Measurements from ENCODE around the gene VRK1.

The VRK1 gene

DNA sequence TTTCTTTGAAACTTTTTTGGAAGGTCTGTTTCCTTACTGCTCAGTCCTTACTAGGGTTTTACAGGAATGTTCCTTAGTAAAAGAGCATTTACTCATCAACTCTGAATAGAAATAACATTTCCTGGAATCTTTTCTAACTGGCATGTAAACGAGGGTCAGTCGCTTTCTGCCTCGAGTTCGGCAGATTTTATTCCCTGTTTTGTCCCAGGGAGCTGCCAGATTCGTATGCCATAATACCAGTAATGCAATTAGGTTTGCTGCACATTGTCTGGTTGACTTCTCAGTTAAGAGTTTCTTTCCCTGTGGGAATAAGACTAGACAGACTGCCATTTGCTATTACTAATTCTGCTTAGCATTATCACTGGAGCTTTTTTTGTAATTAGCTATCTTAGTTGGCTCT is 91.9 kb downstream of the VRK1 start:
- DNase-seq, result no peak

DNA sequence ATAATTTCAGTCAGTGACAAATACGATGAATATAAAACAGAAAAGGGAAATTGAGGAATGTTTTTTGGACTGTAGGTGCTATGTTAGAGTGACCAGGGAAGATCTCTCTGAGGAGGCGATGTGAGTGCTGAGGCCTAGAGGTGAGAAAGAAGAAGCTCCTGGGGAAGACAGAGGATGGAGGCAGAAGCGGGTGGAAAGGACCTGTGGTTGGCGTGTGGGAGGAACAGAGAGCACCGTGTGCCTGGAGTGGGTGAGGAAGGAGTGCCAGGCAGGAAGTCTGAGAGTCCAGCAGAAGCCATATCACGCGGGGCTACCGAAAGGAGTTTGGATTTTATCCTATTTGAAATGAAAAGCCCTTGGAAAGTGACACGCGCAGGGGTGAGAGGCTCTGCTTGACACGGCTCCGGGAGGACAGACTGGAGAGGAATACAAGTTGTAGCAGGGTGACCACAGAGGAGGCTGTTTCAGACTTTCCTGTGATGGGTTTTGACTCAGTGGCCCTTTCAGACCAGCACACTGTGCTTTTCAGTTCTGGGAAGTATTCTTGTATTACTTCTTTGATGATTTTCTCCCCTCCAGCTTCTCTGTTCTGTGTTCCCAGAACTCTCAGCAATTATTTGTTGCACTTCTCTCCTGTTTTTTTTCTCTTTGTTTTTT is 96.9 kb downstream of the VRK1 start:
- DNase-seq, result no peak

DNA sequence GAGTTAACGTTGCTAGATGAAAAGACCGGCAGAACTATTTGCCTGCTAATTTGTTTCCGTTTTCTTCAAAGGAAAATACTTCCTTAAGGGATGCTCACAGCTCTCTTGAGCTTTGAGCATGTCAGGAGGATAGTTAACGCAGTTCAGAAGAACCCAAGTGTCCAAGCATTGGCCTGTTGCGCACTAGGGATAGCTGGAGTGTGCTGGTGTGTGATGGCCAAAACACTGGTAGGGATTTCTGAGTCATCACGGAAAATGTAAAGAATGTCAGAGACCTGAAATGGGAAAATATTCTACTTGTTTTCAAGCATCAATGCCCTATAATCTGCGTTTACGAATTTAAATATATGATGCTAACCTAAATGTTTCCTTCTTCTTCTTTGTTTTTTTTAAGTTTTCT is 97.8 kb downstream of the VRK1 start:
- no peak for DNase-seq

DNA sequence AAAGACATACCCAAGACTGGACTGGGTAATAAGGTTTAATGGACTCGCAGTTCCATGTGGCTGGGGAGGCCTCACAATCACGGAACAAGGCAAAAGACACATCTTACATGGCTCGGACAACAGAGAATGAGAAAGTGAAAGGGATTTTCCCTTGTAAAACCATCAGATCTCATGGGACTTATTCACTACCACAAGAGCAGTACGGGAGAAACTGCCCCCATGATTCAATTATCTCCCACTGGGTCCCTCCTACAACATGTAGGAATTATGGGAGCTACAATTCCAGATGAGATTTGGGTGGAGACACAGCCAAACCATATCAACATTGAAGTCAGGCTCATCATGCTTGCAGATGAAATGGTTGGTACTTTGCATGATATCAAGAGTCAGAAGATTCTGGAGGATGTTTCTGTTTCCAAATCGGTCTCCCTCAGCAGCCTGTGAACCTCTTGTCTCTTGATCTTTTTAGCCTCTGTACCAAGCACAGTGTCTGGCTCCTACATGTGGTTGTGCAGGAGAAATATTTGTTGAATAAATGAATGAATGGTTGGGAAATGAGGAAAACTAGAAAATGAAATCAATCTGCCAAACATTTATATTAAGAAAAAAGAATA is 98.6 kb downstream of the VRK1 start:
- no peak for DNase-seq

DNA sequence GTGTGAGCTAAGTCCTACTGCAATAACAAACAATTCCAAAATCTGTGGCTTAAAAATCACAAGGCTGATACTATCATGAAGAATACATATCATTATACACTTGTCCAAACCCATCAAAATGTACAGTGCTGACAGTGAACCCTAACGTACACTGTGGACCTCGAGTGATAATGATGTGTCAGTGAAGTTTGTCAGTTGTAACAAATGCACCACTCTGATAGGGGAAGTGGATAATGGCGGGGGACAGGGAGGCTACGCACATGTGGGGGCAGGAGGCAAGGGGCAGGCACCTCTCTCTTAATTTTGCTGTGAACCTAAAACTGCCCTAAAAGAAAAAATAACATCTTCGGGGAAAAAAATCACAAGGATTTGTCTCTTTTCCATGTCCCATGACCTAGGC is 100.0 kb downstream of the VRK1 start:
- DNase-seq, result no peak

DNA sequence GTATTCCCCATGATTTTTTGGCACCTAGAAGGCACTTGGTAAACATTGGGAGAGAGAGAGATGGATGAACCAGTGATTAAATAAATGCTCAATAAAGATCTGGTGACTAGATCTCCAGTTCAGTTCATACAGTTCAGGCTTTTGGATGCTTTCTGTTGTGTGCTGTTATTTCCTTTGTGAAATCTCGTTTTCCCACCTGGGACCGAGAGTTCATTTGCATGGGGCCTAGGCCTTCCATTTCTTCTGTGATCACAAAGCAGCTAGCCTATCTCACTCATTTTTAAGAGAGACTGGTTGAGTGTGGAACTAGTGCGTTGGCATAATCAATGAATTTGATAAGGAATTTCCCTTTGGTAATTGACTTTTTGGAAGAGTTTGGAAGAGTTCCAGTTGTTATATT is 104.0 kb downstream of the VRK1 start:
- DNase-seq, result no peak

DNA sequence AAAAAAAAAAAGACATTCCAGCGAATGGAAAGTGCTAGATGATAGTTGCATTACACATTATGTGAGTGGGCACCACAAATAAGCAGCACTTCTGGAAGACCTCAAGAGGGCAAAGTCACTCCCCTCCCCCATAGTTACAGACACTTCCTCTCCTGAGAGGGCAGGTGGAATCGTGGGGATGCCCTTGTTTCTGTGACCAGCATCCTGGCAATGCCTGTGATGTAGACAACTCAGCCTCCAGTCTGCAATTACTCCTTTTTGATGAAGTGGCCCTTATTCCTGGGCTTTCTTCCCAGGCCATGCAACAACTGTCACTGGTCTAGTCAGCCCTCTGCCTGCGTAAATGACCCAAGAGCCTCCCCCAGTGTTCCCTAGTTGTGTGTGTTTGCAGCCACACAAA is 104.8 kb downstream of the VRK1 start:
- no peak for DNase-seq

DNA sequence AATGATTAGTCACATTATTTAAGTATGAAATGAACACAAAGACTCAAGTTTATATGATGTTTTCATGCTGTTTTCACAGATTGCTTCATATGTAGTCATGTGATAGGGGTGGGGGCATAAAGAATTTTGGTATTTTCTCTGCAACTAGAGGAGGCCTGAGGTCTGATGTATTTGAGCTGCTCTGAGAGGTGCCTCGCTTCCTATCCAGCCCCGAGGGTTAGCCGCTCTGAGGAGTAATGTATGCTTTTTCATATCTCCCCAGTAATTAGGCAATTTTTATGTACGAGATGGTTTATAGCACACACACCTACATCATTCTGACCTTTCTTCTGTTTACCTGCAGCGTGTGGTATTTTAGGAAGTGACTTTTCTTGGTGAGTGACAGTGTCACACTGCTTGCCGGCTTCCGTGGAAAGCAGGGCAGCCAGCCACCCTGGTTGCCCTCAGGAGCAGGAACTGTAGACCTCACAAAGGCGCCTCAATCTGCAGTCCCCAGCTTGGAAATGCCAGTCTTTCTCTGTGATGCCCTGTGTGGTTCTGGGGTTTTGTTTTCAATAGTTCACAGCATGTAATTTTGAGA is 106.4 kb downstream of the VRK1 start:
- DNase-seq, result no peak

DNA sequence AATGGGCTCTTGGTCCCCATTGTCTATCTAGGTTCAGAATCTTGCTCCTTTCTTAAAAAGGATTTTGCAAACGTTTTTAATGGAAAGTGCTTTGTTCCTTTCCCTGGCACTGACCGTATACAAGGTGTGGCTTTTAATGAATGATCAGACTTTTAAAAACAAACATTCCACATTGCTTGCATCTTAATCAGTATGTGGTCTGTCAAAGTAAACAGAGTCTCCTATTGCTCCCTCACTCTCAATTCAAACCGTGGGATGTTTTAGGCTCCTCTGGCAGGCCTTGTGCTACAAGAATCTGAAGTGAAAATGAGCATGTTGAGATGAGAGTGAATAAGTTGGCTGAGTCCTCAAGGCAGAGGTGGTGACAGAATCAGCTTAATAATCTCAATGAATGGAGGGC is 107.0 kb downstream of the VRK1 start:
- DNase-seq, result no peak

DNA sequence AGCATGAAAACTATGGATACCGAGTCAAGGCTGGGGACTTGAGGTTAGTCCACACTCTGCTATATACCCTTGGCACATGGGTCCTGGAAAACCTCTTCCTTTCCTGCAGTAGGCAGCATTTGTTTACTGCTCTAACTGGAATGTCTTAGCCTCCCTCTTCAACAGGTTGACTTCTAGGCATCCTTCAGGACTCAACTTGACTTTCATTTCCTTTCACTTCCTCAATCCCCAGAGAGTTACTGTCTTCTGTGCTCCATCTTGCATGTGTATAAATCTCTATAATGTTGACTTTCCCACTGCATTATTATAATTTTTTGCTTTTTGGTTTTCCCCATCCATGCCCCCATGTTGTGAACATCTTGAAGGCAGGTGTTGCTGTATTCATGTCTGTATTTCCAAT is 107.9 kb downstream of the VRK1 start:
- DNase-seq, result no peak

DNA sequence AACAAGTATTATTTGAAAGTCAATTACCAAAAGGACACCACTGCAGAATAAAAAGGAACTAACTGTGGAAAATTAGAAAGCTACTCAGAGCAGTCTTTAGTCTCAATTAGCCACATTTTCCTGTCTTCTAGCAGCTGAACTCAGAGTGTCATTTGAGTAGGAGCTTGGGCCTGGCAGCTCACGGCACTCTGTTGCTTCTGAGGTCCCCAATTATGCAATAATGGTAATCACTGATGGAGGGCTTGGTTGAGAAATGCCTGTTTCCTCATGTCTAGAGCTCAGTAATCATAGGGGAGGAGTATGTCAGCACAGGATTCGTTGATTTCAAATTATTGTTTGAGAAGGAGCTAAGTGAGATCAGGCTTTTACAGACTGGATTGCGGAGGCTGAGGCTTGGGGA is 108.6 kb downstream of the VRK1 start:
- no peak for DNase-seq

DNA sequence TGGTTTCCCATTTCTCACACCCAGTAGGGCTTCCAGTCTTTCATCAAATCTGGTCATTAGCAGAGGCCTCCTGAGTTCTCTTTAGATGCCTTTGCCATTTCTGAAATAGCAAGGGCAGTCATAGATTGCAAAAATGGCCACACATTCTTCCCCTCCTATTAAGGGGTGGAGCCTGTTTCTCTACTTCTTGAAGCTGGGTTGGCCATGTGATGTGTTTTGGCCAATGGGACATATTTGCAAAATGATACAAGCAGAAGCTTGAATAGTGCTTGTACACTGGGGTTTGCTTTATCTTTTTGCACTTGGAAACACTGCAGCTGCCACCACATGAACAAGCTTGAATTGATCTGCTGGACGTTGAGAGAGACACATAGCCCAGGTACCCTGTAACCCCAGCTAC is 109.3 kb downstream of the VRK1 start:
- DNase-seq, result no peak

DNA sequence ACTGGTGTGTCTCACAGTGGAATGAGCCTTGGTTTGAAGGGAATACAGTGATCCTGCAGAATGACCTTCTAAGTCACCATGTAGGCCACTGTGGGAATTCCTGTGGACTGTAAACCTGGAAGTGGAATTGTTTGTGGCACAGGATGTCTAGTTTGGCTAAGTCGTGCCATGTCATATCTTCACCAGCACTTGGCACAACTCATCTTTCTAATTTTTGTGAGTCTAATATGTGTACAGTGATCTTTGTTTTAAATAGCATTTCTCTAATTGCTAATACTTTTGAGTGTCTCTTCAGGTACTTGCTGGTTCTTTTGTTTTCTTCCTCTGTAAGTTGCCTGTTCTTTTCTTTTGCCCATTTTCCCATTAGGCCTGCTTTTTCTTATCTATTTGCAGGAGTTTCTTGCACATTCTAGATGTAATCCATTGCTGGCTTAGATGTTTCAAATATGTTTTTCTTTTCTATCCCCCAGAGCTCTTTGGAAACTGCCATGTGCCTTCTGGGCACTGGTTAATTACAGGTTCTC is 112.7 kb downstream of the VRK1 start:
- DNase-seq, result no peak

DNA sequence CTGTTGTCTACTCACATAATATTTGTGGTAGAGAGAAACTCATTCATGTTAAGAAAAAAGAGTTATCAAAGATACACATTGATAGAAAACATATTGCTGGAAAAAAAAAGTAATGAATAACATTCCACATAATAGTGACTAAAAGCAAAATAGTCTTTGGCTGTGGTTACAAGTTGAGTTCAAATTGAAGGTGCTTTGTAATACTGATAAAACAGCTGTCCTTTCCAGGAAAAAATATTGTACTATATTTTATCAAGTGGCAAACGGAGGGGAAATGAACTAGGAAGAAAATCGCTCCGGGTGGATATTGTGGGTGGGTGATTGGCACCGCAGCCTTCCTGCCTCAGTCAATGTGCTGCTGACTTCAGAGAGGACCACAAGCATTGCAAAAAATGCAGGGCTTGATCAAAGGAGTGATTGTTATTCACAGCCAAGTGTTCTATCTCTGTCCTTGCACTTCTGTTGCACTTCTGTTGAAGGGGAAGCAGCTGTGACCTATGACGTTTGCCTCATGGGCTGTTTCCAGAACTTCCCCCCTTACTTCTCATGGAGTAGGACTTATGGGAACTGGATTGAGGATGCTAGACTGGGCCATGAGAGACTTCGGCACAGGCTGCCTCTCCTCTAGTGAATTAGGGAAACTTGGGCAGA is 114.4 kb downstream of the VRK1 start:
- no peak for DNase-seq

DNA sequence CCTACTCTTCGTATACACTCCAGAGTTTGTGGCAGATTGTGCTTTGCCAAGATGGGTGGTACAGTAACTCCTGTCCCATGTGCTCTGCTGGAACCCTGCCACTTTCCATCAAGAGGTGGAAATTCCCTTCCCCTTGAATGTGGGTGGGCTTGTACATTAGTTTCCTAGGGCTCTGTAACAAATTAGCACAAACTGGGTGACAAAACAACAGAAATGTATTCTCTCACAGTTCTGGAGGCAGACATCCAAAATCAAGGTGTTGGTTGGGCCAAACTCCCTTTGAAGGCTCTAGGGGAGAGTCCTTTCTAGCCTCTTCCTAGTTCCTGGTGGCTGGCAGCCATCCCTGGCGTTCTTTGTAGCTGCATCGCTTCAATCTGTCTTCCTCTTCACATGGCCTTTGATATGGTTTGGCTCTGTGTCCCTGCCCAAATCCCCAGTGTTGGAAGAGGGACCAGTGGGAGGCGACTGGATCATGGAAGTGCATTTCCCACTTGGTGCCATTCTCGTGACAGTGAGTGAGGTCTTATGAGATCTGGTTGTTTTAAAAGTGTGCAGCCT is 117.5 kb downstream of the VRK1 start:
- no peak for DNase-seq

DNA sequence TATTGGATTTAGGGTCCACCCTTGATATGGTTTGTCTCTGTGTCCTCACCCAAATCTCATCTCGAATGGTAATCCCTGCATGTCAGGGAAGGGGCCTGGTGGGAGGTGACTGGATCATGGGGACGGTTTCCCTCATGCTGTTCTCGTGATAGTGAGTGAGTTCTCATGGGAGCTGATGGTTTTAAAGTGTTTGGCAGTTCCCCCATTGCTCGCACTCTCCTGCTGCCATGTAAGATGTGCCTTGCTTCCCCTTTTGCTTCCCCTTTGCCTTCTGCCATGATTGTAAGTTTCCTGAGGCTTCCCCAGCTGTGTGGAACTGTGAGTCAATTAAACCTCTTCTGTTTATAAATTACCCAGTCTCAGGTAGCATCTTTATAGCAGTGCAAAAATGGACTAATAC is 118.3 kb downstream of the VRK1 start:
- no peak for DNase-seq

DNA sequence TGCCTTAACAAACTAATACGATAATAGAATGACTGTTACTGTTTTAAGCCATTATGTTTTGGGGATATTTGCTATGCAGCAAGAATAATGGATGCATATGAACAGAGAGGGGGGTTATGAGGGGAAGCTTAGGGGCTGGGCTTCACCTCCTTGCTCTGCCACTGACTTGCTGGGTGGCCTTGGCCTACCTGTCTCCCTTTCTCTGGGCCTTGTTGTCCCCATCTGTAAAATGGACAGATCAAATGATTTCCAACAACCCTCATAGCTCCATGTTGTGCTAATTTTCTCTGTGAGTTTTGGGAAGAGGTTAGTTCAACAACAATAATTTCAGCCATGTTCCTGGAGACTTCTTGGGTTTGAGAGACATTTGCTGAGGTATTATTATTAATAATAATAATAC is 119.6 kb downstream of the VRK1 start:
- DNase-seq, result no peak

DNA sequence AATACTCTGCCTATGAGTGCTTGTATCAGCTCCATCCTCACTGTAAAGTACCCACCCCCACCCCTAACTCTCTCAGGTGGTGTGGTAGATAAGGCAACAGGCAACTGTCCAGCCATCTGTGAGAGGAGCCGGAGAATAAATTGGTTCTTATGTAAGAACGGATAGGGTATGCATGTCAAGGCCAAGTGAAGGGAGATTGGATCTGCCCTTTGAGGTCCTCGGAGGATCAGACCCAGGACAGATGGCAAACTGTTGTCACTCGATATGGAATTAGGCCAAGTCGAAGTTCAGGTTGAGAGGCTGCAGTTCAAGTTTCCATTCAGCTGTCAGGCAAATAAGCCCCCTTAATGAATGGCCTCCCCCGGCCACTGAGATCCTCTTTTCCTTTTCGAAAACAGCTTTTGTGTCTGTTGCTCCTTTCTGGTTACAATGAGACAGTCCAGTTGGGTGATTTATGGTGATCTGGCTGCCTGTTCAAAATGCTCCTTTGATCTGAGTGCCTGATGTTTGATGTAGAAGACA is 120.3 kb downstream of the VRK1 start:
- no peak for DNase-seq

DNA sequence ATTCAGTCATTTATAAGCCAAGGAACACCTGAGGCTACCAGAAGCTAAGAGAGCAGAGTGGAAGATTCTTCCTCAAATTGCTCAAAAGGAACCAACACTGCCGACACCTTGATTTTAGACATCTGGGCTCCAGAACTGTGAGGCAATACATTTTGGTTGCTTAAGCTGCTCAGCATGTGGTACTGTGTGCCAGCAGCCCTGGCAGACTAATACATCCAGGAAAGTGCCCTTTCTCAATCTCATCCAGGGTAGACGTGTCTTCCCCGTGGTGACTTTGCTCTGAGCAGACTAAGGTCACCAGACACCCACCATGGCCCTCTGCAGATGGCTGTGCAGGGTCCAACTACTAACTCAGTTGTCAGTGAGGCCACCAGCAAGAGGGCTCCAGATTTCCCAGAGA is 122.8 kb downstream of the VRK1 start:
- no peak for DNase-seq

DNA sequence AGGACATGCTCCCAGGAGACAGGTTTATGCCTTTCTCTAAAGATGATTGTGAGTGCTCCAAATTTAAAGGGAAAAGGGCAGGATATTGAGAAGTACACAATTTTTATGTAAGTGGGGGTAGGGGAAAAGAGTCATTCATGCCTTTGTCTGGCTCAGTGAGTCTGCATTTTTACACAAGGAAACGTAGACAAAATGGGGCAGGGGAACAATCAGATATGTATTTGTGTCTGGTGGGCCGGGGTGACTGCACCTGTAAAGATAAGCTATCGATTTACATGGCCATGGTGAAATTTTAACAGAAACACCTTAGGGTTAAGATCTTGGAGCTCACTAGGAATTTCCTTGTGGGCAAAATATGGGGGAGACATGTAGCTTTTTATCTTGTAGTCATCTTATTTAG is 123.6 kb downstream of the VRK1 start:
- no peak for DNase-seq

DNA sequence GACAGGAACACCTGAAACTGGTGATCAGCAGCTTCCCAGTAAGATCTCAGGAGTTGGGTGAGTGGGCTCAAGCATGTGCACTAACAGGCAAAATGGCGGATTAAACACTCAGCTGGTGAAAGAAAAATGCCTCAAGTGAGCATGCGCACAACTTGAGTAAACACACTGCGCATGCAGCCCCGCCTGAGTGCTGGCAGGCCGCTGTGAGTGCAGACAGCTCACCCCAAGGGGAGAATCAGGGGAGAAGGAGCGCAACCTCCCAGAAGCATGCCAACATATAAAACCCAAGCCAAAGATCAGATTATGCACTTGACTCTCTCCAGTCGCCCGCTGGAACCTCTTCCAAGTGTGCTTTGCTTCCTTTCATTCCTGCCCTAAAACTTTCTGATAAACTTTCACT is 125.8 kb downstream of the VRK1 start:
- DNase-seq, result no peak

DNA sequence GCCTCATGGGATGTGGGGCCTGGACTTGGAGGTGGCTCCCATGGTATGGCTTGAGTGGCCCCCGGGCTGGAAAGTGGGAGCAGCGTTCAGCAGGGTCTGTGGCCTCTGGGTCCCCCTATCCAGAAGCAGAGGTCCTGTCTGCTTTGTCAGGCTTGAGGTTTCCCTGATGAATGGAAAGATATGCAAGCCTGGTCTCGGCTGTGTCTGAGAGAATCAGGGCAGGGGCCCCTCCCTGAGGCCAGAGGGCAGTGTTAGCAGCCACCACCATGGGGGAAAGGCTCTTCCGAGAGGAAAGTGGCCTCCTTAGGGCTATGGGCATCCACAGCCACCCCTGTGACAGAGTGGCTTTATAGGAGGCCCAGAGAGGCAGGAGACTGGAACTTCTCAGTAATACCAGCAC is 128.2 kb downstream of the VRK1 start:
- DNase-seq, result no peak

DNA sequence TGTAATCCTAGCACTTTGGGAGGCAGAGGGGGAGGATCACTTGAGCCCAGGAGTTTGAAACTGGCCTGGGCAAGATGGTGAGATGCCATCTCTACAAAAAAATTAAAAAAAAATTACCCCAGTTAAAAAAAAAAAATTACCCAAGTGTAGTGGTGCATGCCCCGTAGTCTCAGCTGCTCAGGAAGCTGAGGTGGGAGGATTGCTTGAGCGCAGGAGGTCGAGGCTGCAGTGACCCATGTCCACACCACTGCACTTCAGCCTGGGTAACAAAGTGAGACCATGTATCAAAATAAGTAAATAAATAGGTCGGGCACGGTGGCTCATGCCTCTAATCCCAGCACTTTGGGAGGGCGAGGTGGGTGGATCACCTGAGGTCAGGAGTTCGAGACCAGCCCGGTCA is 128.8 kb downstream of the VRK1 start:
- DNase-seq, result no peak

Data from effector CD4-positive, alpha-beta T cell (primary cell).